Activated naive CD8-positive, alpha-beta T cell treated with anti-CD3 and anti-CD28 coated beads, Interleukin-2, amount 10 ng/mL, durations not matched to agents 7 days and 5 days (primary cell): ENCODE data around the gene SLAMF9. TPM values are rescaled to one million over a fixed set of nuclear protein-coding genes. Genes with fewer than 3 reads are reported as not detected.

Source experiments
- ATAC-seq: fragments of 150-1000 bp; cut with Tn5 transposase; one replicate; pipeline ENCODE4 v1.10.0; 2021; ENCODE audit warnings: low read depth, moderate library complexity
- POLR2A ChIA-PET: fragments of 350-600 bp; sonication (Branson Sonifier 250); formaldehyde crosslinking; loops from one replicate; lab custom pipeline; 2021; ENCODE audit warnings: antibody characterized with exemption; lab: Charles Lee
- DNase-seq: peaks from one replicate; pipeline ENCODE4 v3.0.0; 2021
- H3K27ac Mint-ChIP-seq: one replicate; pipeline ENCODE4 v1.8.0; 2022; ENCODE audit warnings: mild to moderate bottlenecking, mixed read lengths
- H3K27me3 Mint-ChIP-seq: one replicate; pipeline ENCODE4 v1.8.0; 2022; ENCODE audit warnings: mild to moderate bottlenecking, moderate library complexity, mixed read lengths
- H3K36me3 Mint-ChIP-seq: one replicate; pipeline ENCODE4 v1.8.0; 2021; ENCODE audit warnings: mild to moderate bottlenecking, mixed read lengths
- H3K4me1 Mint-ChIP-seq: one replicate; pipeline ENCODE4 v1.8.0; 2021; ENCODE audit warnings: mixed read lengths
- H3K4me3 Mint-ChIP-seq: one replicate; pipeline ENCODE4 v1.8.0; 2022; ENCODE audit warnings: mild to moderate bottlenecking, moderate library complexity, mixed read lengths
- H3K9me3 Mint-ChIP-seq: one replicate; pipeline ENCODE4 v1.8.0; 2021; ENCODE audit warnings: mixed read lengths
- total RNA-seq, 2 experiments: library from RNA; stranded (reverse); gene quantifications; one replicate each; pipeline ENCODE4 v1.2.3, GENCODE V29; 2021

Gene SLAMF9
- total RNA-seq, 2 experiments from 2014 or later: not detected

- Mint-ChIP-seq H3K27me3 (no peaks in the 10 kb centered on the region), H3K4me1 (peaks cover 48% of the 10 kb centered on the region), H3K9me3 (no peaks in the 10 kb centered on the region), H3K36me3 (peaks cover 29% of the 10 kb centered on the region), H3K4me3 (peak overlapping the region; percentile 97), H3K27ac (peak overlapping the region; percentile 98)
- ATAC-seq: peak; percentile 51
- peak; percentile 78 for DNase-seq
- POLR2A ChIA-PET: interaction anchor here (0.7 to 4.7 kb wide), 13 partner anchors 9 to 785 kb away, joined by 3 to 26 read pairs (median 6); partner anchors contain the start of genes PIGM and SLAMF8
Observed at GRCh38 chr1:159923203-159924024, 30.6 kb downstream of the SLAMF9 start.

GRCh38 chr1:159922511-159923202, 31.4 kb downstream of the SLAMF9 start:
- Mint-ChIP-seq H3K4me1 (peaks cover 55% of the 10 kb centered on the region), H3K9me3 (no peaks in the 10 kb centered on the region), H3K4me3 (peak overlapping the region; percentile 97), H3K36me3 (peaks cover 37% of the 10 kb centered on the region), H3K27ac (peak overlapping the region; percentile 98), H3K27me3 (no peaks in the 10 kb centered on the region)
- POLR2A ChIA-PET: interaction anchor here (0.7 to 4.7 kb wide), 11 partner anchors 8 to 173 kb away, joined by 3 to 26 read pairs (median 6); partner anchors contain the start of genes PIGM and SLAMF8
- ATAC-seq (no peak), DNase-seq (no peak)

- DNase-seq: no peak
- peak overlapping the region; percentile 97 for H3K4me3 Mint-ChIP-seq
- no peaks in the 10 kb centered on the region for H3K9me3 Mint-ChIP-seq
- H3K27ac Mint-ChIP-seq: peak overlapping the region; percentile 98
- peaks cover 58% of the 10 kb centered on the region for H3K4me1 Mint-ChIP-seq
- no peaks in the 10 kb centered on the region for H3K27me3 Mint-ChIP-seq
- no peak for ATAC-seq
- POLR2A ChIA-PET: interaction anchor here (0.7 to 4.7 kb wide), 6 partner anchors 11 to 124 kb away, joined by 3 to 24 read pairs (median 5); partner anchors contain the start of genes PIGM and SLAMF8
- peaks cover 41% of the 10 kb centered on the region for H3K36me3 Mint-ChIP-seq
Observed at GRCh38 chr1:159921700-159922504, 32.1 kb downstream of the SLAMF9 start.

GRCh38 chr1:159921251-159921650, 32.8 kb downstream of the SLAMF9 start:
- POLR2A ChIA-PET: interaction anchor here (0.7 to 4.7 kb wide), 3 partner anchors 12 to 110 kb away, joined by 3 to 24 read pairs (median 3); partner anchors contain the start of gene SLAMF8
- peak overlapping the region; percentile 98 for H3K27ac Mint-ChIP-seq
- H3K4me3 Mint-ChIP-seq: peak overlapping the region; percentile 97
- H3K36me3 Mint-ChIP-seq: peaks cover 41% of the 10 kb centered on the region
- peaks cover 55% of the 10 kb centered on the region for H3K4me1 Mint-ChIP-seq
- DNase-seq: no peak
- H3K27me3 Mint-ChIP-seq: no peaks in the 10 kb centered on the region
- ATAC-seq: no peak
- H3K9me3 Mint-ChIP-seq: no peaks in the 10 kb centered on the region

- no peak overlapping the region for H3K4me3 Mint-ChIP-seq
Observed at GRCh38 chr1:159920651-159921050, 33.4 kb downstream of the SLAMF9 start.

GRCh38 chr1:159920202-159920601, 33.8 kb downstream of the SLAMF9 start:
- no peaks in the 10 kb centered on the region for H3K27me3 Mint-ChIP-seq
- POLR2A ChIA-PET: interaction anchor here (0.6 kb wide), 1 partner anchor 154 kb away, joined by 3 read pairs; no protein-coding TSS in a partner anchor
- H3K4me1 Mint-ChIP-seq: peaks cover 51% of the 10 kb centered on the region
- no peak overlapping the region for H3K4me3 Mint-ChIP-seq
- no peaks in the 10 kb centered on the region for H3K9me3 Mint-ChIP-seq
- peaks cover 40% of the 10 kb centered on the region for H3K36me3 Mint-ChIP-seq
- DNase-seq: no peak
- no peak for ATAC-seq
- H3K27ac Mint-ChIP-seq: no peak overlapping the region

More at GRCh38 chr1:159920651-159921050, 33.4 kb downstream of the SLAMF9 start:
- Mint-ChIP-seq H3K9me3 (no peaks in the 10 kb centered on the region), H3K4me1 (peaks cover 49% of the 10 kb centered on the region), H3K36me3 (peaks cover 41% of the 10 kb centered on the region), H3K27me3 (no peaks in the 10 kb centered on the region), H3K27ac (peak overlapping the region; percentile 98)
- DNase-seq (no peak), ATAC-seq (no peak)
- POLR2A ChIA-PET: no interaction called here

GRCh38 chr1:159919236-159919865, 34.7 kb downstream of the SLAMF9 start:
- ATAC-seq (no peak), DNase-seq (no peak)
- H3K27me3 Mint-ChIP-seq: no peaks in the 10 kb centered on the region
- H3K4me1 Mint-ChIP-seq: peaks cover 55% of the 10 kb centered on the region
- H3K27ac Mint-ChIP-seq: no peak overlapping the region
- POLR2A ChIA-PET: interaction anchor here (0.6 kb wide), 2 partner anchors 64 to 154 kb away, joined by 3 read pairs; no protein-coding TSS in a partner anchor
- no peak overlapping the region for H3K4me3 Mint-ChIP-seq
- no peaks in the 10 kb centered on the region for H3K9me3 Mint-ChIP-seq
- peaks cover 43% of the 10 kb centered on the region for H3K36me3 Mint-ChIP-seq

- peak overlapping the region; percentile 48 for H3K27ac Mint-ChIP-seq
- no peaks in the 10 kb centered on the region for H3K27me3 Mint-ChIP-seq
- H3K36me3 Mint-ChIP-seq: peaks cover 43% of the 10 kb centered on the region
- ATAC-seq: no peak
- H3K4me1 Mint-ChIP-seq: peaks cover 55% of the 10 kb centered on the region
- no peaks in the 10 kb centered on the region for H3K9me3 Mint-ChIP-seq
- H3K4me3 Mint-ChIP-seq: peak overlapping the region; percentile 16
- no peak for DNase-seq
- POLR2A ChIA-PET: interaction anchor here (1.3 kb wide), 1 partner anchor 9 kb away, joined by 4 read pairs; no protein-coding TSS in a partner anchor
Observed at GRCh38 chr1:159918352-159919200, 35.5 kb downstream of the SLAMF9 start.

GRCh38 chr1:159917533-159918351, 36.3 kb downstream of the SLAMF9 start:
- Mint-ChIP-seq H3K4me3 (no peak overlapping the region), H3K27me3 (no peaks in the 10 kb centered on the region)
- POLR2A ChIA-PET: interaction anchor here (1.3 kb wide), 1 partner anchor 10 kb away, joined by 4 read pairs; no protein-coding TSS in a partner anchor

GRCh38 chr1:159916242-159917051, 37.6 kb downstream of the SLAMF9 start:
- ATAC-seq (no peak), DNase-seq (no peak)
- H3K4me3 Mint-ChIP-seq: no peak overlapping the region
- H3K4me1 Mint-ChIP-seq: peaks cover 55% of the 10 kb centered on the region
- no peaks in the 10 kb centered on the region for H3K9me3 Mint-ChIP-seq
- H3K27me3 Mint-ChIP-seq: no peaks in the 10 kb centered on the region
- H3K36me3 Mint-ChIP-seq: peaks cover 38% of the 10 kb centered on the region
- POLR2A ChIA-PET: interaction anchor here (3.6 kb wide), 1 partner anchor 8 kb away, joined by 26 read pairs; the partner anchor contains the start of gene TAGLN2
- no peak overlapping the region for H3K27ac Mint-ChIP-seq

More at GRCh38 chr1:159917533-159918351, 36.3 kb downstream of the SLAMF9 start:
- peaks cover 43% of the 10 kb centered on the region for H3K36me3 Mint-ChIP-seq
- H3K27ac Mint-ChIP-seq: peak overlapping the region; percentile 64
- no peaks in the 10 kb centered on the region for H3K9me3 Mint-ChIP-seq
- no peak for DNase-seq
- H3K4me1 Mint-ChIP-seq: peaks cover 55% of the 10 kb centered on the region
- no peak for ATAC-seq
